Ureter (tissue), 1 donor: ENCODE results near the gene KLF12. TPM values are rescaled to one million over a fixed set of nuclear protein-coding genes. Genes with fewer than 3 reads are reported as not detected.

Source experiments
- DNase-seq: peaks from one replicate; pipeline ENCODE4 v3.0.0-alpha.2; 2020; ENCODE audit warnings: low spot score
- total RNA-seq: library from RNA; stranded (reverse); gene quantifications from one replicate; pipeline ENCODE4 v1.2.4, GENCODE V29; 2023
- donor health status: DM: yes; HTN: yes; CAD: no.

Gene KLF12
- total RNA-seq, 1 donor from 2014 or later: 12.9 TPM

- peak; percentile 59 for DNase-seq
Observed at GRCh38 chr13:74135326-74136083, 1.3 kb upstream of the KLF12 start.

- DNase-seq: no peak
Observed at GRCh38 chr13:74134777-74135325, 647 bp upstream of the KLF12 start.

- peak; percentile 83 for DNase-seq
Observed at GRCh38 chr13:74133657-74134201, 475 bp downstream of the KLF12 start.

GRCh38 chr13:74132776-74133656, 1.2 kb downstream of the KLF12 start:
- peak; percentile 51 for DNase-seq

GRCh38 chr13:74132152-74132775, 1.9 kb downstream of the KLF12 start:
- no peak for DNase-seq

GRCh38 chr13:74131227-74131626, 3.0 kb downstream of the KLF12 start:
- DNase-seq: no peak

GRCh38 chr13:74129500-74130191, 4.6 kb downstream of the KLF12 start:
- no peak for DNase-seq

GRCh38 chr13:74128156-74128767, 5.9 kb downstream of the KLF12 start:
- DNase-seq: no peak

GRCh38 chr13:74118328-74118727, 15.9 kb downstream of the KLF12 start:
- DNase-seq: no peak

- no peak for DNase-seq
Observed at GRCh38 chr13:74117207-74117705, 16.9 kb downstream of the KLF12 start.

GRCh38 chr13:74115133-74115532, 19.1 kb downstream of the KLF12 start:
- DNase-seq: no peak

- DNase-seq: no peak
Observed at GRCh38 chr13:74114641-74115040, 19.6 kb downstream of the KLF12 start.

GRCh38 chr13:74114202-74114601, 20.0 kb downstream of the KLF12 start:
- no peak for DNase-seq

- no peak for DNase-seq
Observed at GRCh38 chr13:74111901-74112824, 22.0 kb downstream of the KLF12 start.

- DNase-seq: no peak
Observed at GRCh38 chr13:74111399-74111798, 22.8 kb downstream of the KLF12 start.

- no peak for DNase-seq
Observed at GRCh38 chr13:74110053-74110452, 24.2 kb downstream of the KLF12 start.

GRCh38 chr13:74107598-74107997, 26.6 kb downstream of the KLF12 start:
- DNase-seq: no peak

- DNase-seq: no peak
Observed at GRCh38 chr13:74105871-74106270, 28.3 kb downstream of the KLF12 start.

- no peak for DNase-seq
Observed at GRCh38 chr13:74104661-74105275, 29.4 kb downstream of the KLF12 start.
